Chondrocyte (in vitro differentiated cells): ENCODE measurements around the gene TGFBRAP1. TPM values are rescaled to one million over a fixed set of nuclear protein-coding genes. Genes with fewer than 3 reads are reported as not detected.
A peak's percentile ranks its signal among the peaks of the same experiment; 100 is the strongest.

Experiments
- DNase-seq: peaks from one replicate; pipeline ENCODE4 v3.0.0; 2021; ENCODE audit warnings: mixed read lengths, low spot score
- H3K27ac Mint-ChIP-seq: one replicate; pipeline ENCODE4 v1.8.0; 2021; ENCODE audit warnings: mild to moderate bottlenecking, moderate library complexity, mixed read lengths; ENCODE audit not compliant: unreplicated experiment
- H3K27me3 Mint-ChIP-seq: 2 replicates; pipeline ENCODE4 v1.8.0; 2021; ENCODE audit warnings: low read depth, mixed read lengths
- H3K36me3 Mint-ChIP-seq: 2 replicates; pipeline ENCODE4 v1.8.0; 2021; ENCODE audit warnings: low read depth, mixed read lengths
- H3K4me1 Mint-ChIP-seq: 2 replicates; pipeline ENCODE4 v1.8.0; 2021; ENCODE audit warnings: low read depth, mild to moderate bottlenecking, mixed read lengths
- H3K4me3 Mint-ChIP-seq: one replicate; pipeline ENCODE4 v1.8.0; 2021; ENCODE audit warnings: mild to moderate bottlenecking, moderate library complexity, mixed read lengths; ENCODE audit not compliant: unreplicated experiment
- H3K9me3 Mint-ChIP-seq: 2 replicates; pipeline ENCODE4 v1.8.0; 2021; ENCODE audit warnings: low read depth, mixed read lengths
- CTCF ChIP-seq: fragments of 200-600 bp; sonication (generic); IDR thresholded peaks from 2 replicates; pipeline ENCODE4 v1.5.0; 2021; ENCODE audit warnings: antibody characterized with exemption, mild to moderate bottlenecking, moderate library complexity
- total RNA-seq: library from RNA; stranded (reverse); gene quantifications from 3 replicates; pipeline ENCODE4 v1.2.1, GENCODE V29; 2021

TGFBRAP1 gene
- total RNA-seq, 1 donor from 2014 or later = 18.3 TPM

GRCh38 chr2:105283532-105283931 is 46.0 kb downstream of the TGFBRAP1 start:
- Mint-ChIP-seq H3K36me3 (peaks cover 23% of the 10 kb centered on the region), H3K27me3 (no peaks in the 10 kb centered on the region), H3K4me1 (no peaks in the 10 kb centered on the region), H3K4me3 (no peak overlapping the region), H3K27ac (no peak overlapping the region), H3K9me3 (no peaks in the 10 kb centered on the region)
- DNase-seq = no peak
- no peak for TF ChIP-seq CTCF

GRCh38 chr2:105280281-105280680 is 49.3 kb downstream of the TGFBRAP1 start:
- peaks cover 29% of the 10 kb centered on the region for H3K36me3 Mint-ChIP-seq
- no peak overlapping the region for H3K4me3 Mint-ChIP-seq
- H3K9me3 Mint-ChIP-seq = no peaks in the 10 kb centered on the region
- no peaks in the 10 kb centered on the region for H3K27me3 Mint-ChIP-seq
- H3K4me1 Mint-ChIP-seq = no peaks in the 10 kb centered on the region
- TF ChIP-seq CTCF = no peak
- no peak for DNase-seq
- no peak overlapping the region for H3K27ac Mint-ChIP-seq

DNA sequence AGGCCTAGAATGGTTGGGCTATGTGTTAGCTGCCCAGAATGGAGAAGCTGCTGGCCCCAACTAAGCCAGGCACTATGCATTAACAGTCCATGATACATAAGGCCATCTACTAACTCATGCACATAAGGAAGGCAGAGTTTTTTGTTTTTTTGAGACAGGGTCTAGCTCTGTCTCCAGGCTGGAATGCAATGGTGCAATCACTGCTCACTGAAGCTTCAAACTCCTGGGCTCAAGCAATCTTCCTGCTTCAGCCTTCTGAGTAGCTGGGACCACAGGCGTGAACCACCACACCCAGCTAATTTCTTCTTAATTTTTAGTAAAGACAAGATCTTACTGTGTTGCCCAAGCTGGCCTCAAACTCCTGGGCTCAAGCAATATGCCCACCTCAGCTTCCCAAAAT is 50.4 kb downstream of the TGFBRAP1 start:
- TF ChIP-seq CTCF = no peak
- no peak for DNase-seq
- Mint-ChIP-seq H3K4me1 (no peaks in the 10 kb centered on the region), H3K9me3 (no peaks in the 10 kb centered on the region), H3K4me3 (no peak overlapping the region), H3K27ac (no peak overlapping the region), H3K27me3 (no peaks in the 10 kb centered on the region), H3K36me3 (peaks cover 29% of the 10 kb centered on the region)

GRCh38 chr2:105278654-105279053 is 50.9 kb downstream of the TGFBRAP1 start:
- H3K36me3 Mint-ChIP-seq = peaks cover 29% of the 10 kb centered on the region
- TF ChIP-seq CTCF = peak; percentile 33
- no peak overlapping the region for H3K4me3 Mint-ChIP-seq
- H3K27ac Mint-ChIP-seq = no peak overlapping the region
- H3K4me1 Mint-ChIP-seq = no peaks in the 10 kb centered on the region
- H3K9me3 Mint-ChIP-seq = no peaks in the 10 kb centered on the region
- no peaks in the 10 kb centered on the region for H3K27me3 Mint-ChIP-seq
- DNase-seq = no peak

GRCh38 chr2:105274046-105274445 is 55.5 kb downstream of the TGFBRAP1 start:
- no peak overlapping the region for H3K27ac Mint-ChIP-seq
- H3K36me3 Mint-ChIP-seq = peaks cover 38% of the 10 kb centered on the region
- no peaks in the 10 kb centered on the region for H3K4me1 Mint-ChIP-seq
- DNase-seq = no peak
- TF ChIP-seq CTCF = no peak
- no peak overlapping the region for H3K4me3 Mint-ChIP-seq
- no peaks in the 10 kb centered on the region for H3K9me3 Mint-ChIP-seq
- H3K27me3 Mint-ChIP-seq = no peaks in the 10 kb centered on the region
